CD8-positive, alpha-beta memory T cell (primary cell): ENCODE results near the gene ABCC4. TPM values are rescaled to one million over a fixed set of nuclear protein-coding genes. Genes with fewer than 3 reads are reported as not detected.
A peak's percentile ranks its signal among the peaks of the same experiment; 100 is the strongest.

ENCODE experiments used
- CTCF ChIA-PET: fragments of 350-600 bp; sonication (Branson Sonifier 250); formaldehyde crosslinking; loops from one replicate; lab custom pipeline; 2021; ENCODE audit warnings: antibody characterized with exemption; lab: Charles Lee
- POLR2A ChIA-PET: fragments of 350-600 bp; sonication (Branson Sonifier 250); formaldehyde crosslinking; loops from one replicate; lab custom pipeline; 2021; ENCODE audit warnings: antibody characterized with exemption; lab: Charles Lee
- DNase-seq, 5 donors: peaks; one replicate each; pipeline versions ENCODE4 v3.0.0 to v3.0.0-alpha.2; 2020 to 2022; ENCODE audit warnings: mixed read lengths in 1 of 5
- H3K27ac ChIP-seq: one replicate; pipeline ENCODE4 v1.7.0; 2013; ENCODE audit warnings: low read depth, mild to moderate bottlenecking, low read length, moderate library complexity
- H3K27me3 ChIP-seq: 2 replicates; pipeline ENCODE4 v1.7.0; 2013; ENCODE audit warnings: low read length, mild to moderate bottlenecking; ENCODE audit not compliant: insufficient read depth, poor library complexity, severe bottlenecking
- H3K36me3 ChIP-seq: 2 replicates; pipeline ENCODE4 v1.7.0; 2013; ENCODE audit warnings: mild to moderate bottlenecking, low read length, moderate library complexity; ENCODE audit not compliant: insufficient read depth
- H3K4me1 ChIP-seq: 2 replicates; pipeline ENCODE4 v1.7.0; 2013; ENCODE audit warnings: mild to moderate bottlenecking, low read length, moderate library complexity; ENCODE audit not compliant: insufficient read depth
- H3K4me3 ChIP-seq: 2 replicates; pipeline ENCODE4 v1.7.0; 2013; ENCODE audit warnings: mild to moderate bottlenecking, low read length
- H3K9me3 ChIP-seq: 2 replicates; pipeline ENCODE4 v1.7.0; 2013; ENCODE audit warnings: mild to moderate bottlenecking, low read length
- H3K27ac Mint-ChIP-seq, 8 donors: one replicate each; pipeline ENCODE4 v1.8.0; 2020 to 2021; ENCODE audit warnings: mixed read lengths in 8 of 8, mild to moderate bottlenecking in 6 of 8, inconsistent platforms in 3 of 8, moderate library complexity in 3 of 8
- H3K27me3 Mint-ChIP-seq, 2 donors: one replicate each; pipeline ENCODE4 v1.8.0; 2020 to 2021; ENCODE audit warnings: mixed read lengths in 2 of 2, mild to moderate bottlenecking in 1 of 2, moderate library complexity in 1 of 2
- H3K36me3 Mint-ChIP-seq, 3 donors: one replicate each; pipeline ENCODE4 v1.8.0; 2020 to 2021; ENCODE audit warnings: mixed read lengths in 3 of 3, inconsistent platforms in 1 of 3, mild to moderate bottlenecking in 1 of 3
- H3K4me1 Mint-ChIP-seq, 3 donors: one replicate each; pipeline ENCODE4 v1.8.0; 2020 to 2021; ENCODE audit warnings: mixed read lengths in 3 of 3, inconsistent platforms in 1 of 3, mild to moderate bottlenecking in 1 of 3
- H3K4me3 Mint-ChIP-seq, 7 donors: one replicate each; pipeline ENCODE4 v1.8.0; 2020 to 2021; ENCODE audit warnings: mixed read lengths in 7 of 7, mild to moderate bottlenecking in 6 of 7, moderate library complexity in 4 of 7, inconsistent platforms in 2 of 7
- H3K9me3 Mint-ChIP-seq, 5 donors: one replicate each; pipeline ENCODE4 v1.8.0; 2020 to 2022; ENCODE audit warnings: mixed read lengths in 5 of 5, mild to moderate bottlenecking in 3 of 5, moderate library complexity in 2 of 5, inconsistent platforms in 1 of 5
- polyA plus RNA-seq: library from polyadenylated mRNA; unstranded; fragments of 300-500 nt; fragmentation: Illumina TruSeq; gene quantifications from one replicate; pipeline ENCODE4 v1.2.3, GENCODE V29; 2021
- total RNA-seq, 2 experiments: library from RNA; stranded (reverse); gene quantifications; one replicate each; pipeline ENCODE4 v1.2.3, GENCODE V29; 2021

ABCC4 gene
- total and polyA plus RNA-seq, 3 experiments from 2014 or later: 3.0 to 12.5 (median 11.2) TPM

- Histone ChIP-seq H3K9me3 (no peaks in the 10 kb centered on the region), H3K36me3 (no peaks in the 10 kb centered on the region), H3K4me1 (no peaks in the 10 kb centered on the region), H3K4me3 (no peak overlapping the region), H3K27me3 (no peaks in the 10 kb centered on the region), H3K27ac (no peak overlapping the region)
- ChIA-PET POLR2A (no interaction called here), CTCF (no interaction called here)
- H3K9me3 Mint-ChIP-seq: no peaks in the 10 kb centered on the region
- H3K36me3 Mint-ChIP-seq: peaks cover 0 to 14% (median 8%) of the 10 kb centered on the region in 3 donors
- H3K27me3 Mint-ChIP-seq: no peaks in the 10 kb centered on the region
- H3K27ac Mint-ChIP-seq: peak overlapping the region in 1 of 8 donors; percentile 38
- H3K4me1 Mint-ChIP-seq: no peaks in the 10 kb centered on the region
- no peak for DNase-seq
- H3K4me3 Mint-ChIP-seq: no peak overlapping the region
These were observed 83.1 kb downstream of the ABCC4 start for GRCh38 chr13:95217920-95218830.

- POLR2A ChIA-PET: no interaction called here
- DNase-seq: no peak
- no peaks in the 10 kb centered on the region for H3K9me3 Mint-ChIP-seq
- no peak overlapping the region for H3K4me3 Mint-ChIP-seq
- H3K36me3 Mint-ChIP-seq: peaks cover 9 to 20% (median 14%) of the 10 kb centered on the region in 3 donors
- Histone ChIP-seq H3K9me3 (no peaks in the 10 kb centered on the region), H3K4me1 (no peaks in the 10 kb centered on the region), H3K4me3 (no peak overlapping the region), H3K27ac (no peak overlapping the region), H3K27me3 (no peaks in the 10 kb centered on the region), H3K36me3 (no peaks in the 10 kb centered on the region)
- H3K4me1 Mint-ChIP-seq: no peaks in the 10 kb centered on the region
- H3K27me3 Mint-ChIP-seq: no peaks in the 10 kb centered on the region
- CTCF ChIA-PET: no interaction called here
- no peak overlapping the region for H3K27ac Mint-ChIP-seq
These were observed 85.1 kb downstream of the ABCC4 start for GRCh38 chr13:95216182-95216581.

GRCh38 chr13:95212983-95213850, 88.0 kb downstream of the ABCC4 start:
- no peaks in the 10 kb centered on the region for H3K36me3 ChIP-seq
- no peaks in the 10 kb centered on the region for H3K4me1 Mint-ChIP-seq
- no peaks in the 10 kb centered on the region for H3K9me3 ChIP-seq
- H3K4me3 ChIP-seq: no peak overlapping the region
- peaks cover 11 to 27% (median 11%) of the 10 kb centered on the region in 3 donors for H3K36me3 Mint-ChIP-seq
- H3K27me3 Mint-ChIP-seq: no peaks in the 10 kb centered on the region
- H3K9me3 Mint-ChIP-seq: no peaks in the 10 kb centered on the region
- no peaks in the 10 kb centered on the region for H3K27me3 ChIP-seq
- ChIA-PET POLR2A (no interaction called here), CTCF (interaction anchor here (1.2 kb wide), 1 partner anchor 24 kb away, joined by 3 read pairs; no protein-coding TSS in a partner anchor)
- H3K27ac Mint-ChIP-seq: no peak overlapping the region
- H3K4me1 ChIP-seq: no peaks in the 10 kb centered on the region
- H3K4me3 Mint-ChIP-seq: no peak overlapping the region
- H3K27ac ChIP-seq: no peak overlapping the region
- no peak for DNase-seq

GRCh38 chr13:95209109-95209508, 92.1 kb downstream of the ABCC4 start:
- POLR2A ChIA-PET: no interaction called here
- no peaks in the 10 kb centered on the region for H3K9me3 ChIP-seq
- no peaks in the 10 kb centered on the region for H3K36me3 ChIP-seq
- Mint-ChIP-seq H3K27me3 (no peaks in the 10 kb centered on the region), H3K9me3 (no peaks in the 10 kb centered on the region), H3K27ac (no peak overlapping the region), H3K36me3 (peaks cover 16 to 60% (median 20%) of the 10 kb centered on the region in 3 donors), H3K4me1 (no peaks in the 10 kb centered on the region), H3K4me3 (no peak overlapping the region)
- CTCF ChIA-PET: interaction anchor here (1.4 to 3.3 kb wide), 3 partner anchors 17 to 195 kb away, joined by 4 to 13 read pairs (median 7); no protein-coding TSS in a partner anchor
- peak overlapping the region; percentile 10 for H3K27ac ChIP-seq
- no peaks in the 10 kb centered on the region for H3K27me3 ChIP-seq
- no peaks in the 10 kb centered on the region for H3K4me1 ChIP-seq
- no peak overlapping the region for H3K4me3 ChIP-seq
- no peak for DNase-seq

- Mint-ChIP-seq H3K27ac (no peak overlapping the region), H3K36me3 (peaks cover 16 to 64% (median 17%) of the 10 kb centered on the region in 3 donors), H3K4me3 (no peak overlapping the region), H3K9me3 (no peaks in the 10 kb centered on the region), H3K27me3 (no peaks in the 10 kb centered on the region), H3K4me1 (no peaks in the 10 kb centered on the region)
- no peak for DNase-seq
- H3K4me1 ChIP-seq: no peaks in the 10 kb centered on the region
- H3K27ac ChIP-seq: no peak overlapping the region
- no peaks in the 10 kb centered on the region for H3K27me3 ChIP-seq
- H3K36me3 ChIP-seq: no peaks in the 10 kb centered on the region
- no peaks in the 10 kb centered on the region for H3K9me3 ChIP-seq
- no peak overlapping the region for H3K4me3 ChIP-seq
- CTCF ChIA-PET: interaction anchor here (1.0 to 1.7 kb wide), 2 partner anchors 18 to 196 kb away, joined by 5 to 7 read pairs; no protein-coding TSS in a partner anchor
- POLR2A ChIA-PET: no interaction called here
These were observed 93.4 kb downstream of the ABCC4 start for GRCh38 chr13:95207769-95208366.

- peaks cover 7 to 66% (median 16%) of the 10 kb centered on the region in 3 donors for H3K36me3 Mint-ChIP-seq
- no peaks in the 10 kb centered on the region for H3K27me3 ChIP-seq
- H3K4me1 ChIP-seq: no peaks in the 10 kb centered on the region
- no peak for DNase-seq
- H3K9me3 Mint-ChIP-seq: no peaks in the 10 kb centered on the region
- ChIA-PET CTCF (interaction anchor here (1.2 kb wide), 1 partner anchor 14 kb away, joined by 5 read pairs; no protein-coding TSS in a partner anchor), POLR2A (no interaction called here)
- no peaks in the 10 kb centered on the region for H3K4me1 Mint-ChIP-seq
- no peak overlapping the region for H3K27ac ChIP-seq
- no peaks in the 10 kb centered on the region for H3K9me3 ChIP-seq
- H3K27ac Mint-ChIP-seq: peak overlapping the region in 1 of 8 donors; percentile 15
- H3K4me3 Mint-ChIP-seq: no peak overlapping the region
- no peaks in the 10 kb centered on the region for H3K27me3 Mint-ChIP-seq
- no peak overlapping the region for H3K4me3 ChIP-seq
- no peaks in the 10 kb centered on the region for H3K36me3 ChIP-seq
These were observed 95.1 kb downstream of the ABCC4 start for GRCh38 chr13:95206116-95206515.

- Mint-ChIP-seq H3K27me3 (no peaks in the 10 kb centered on the region), H3K27ac (no peak overlapping the region), H3K36me3 (peaks cover 16 to 68% (median 24%) of the 10 kb centered on the region in 3 donors), H3K4me3 (no peak overlapping the region), H3K4me1 (no peaks in the 10 kb centered on the region), H3K9me3 (peaks cover 0 to under 1% (median 0%) of the 10 kb centered on the region in 5 donors)
- H3K36me3 ChIP-seq: no peaks in the 10 kb centered on the region
- no peak for DNase-seq
- no peaks in the 10 kb centered on the region for H3K9me3 ChIP-seq
- ChIA-PET POLR2A (no interaction called here), CTCF (interaction anchor here (3.2 kb wide), 1 partner anchor 15 kb away, joined by 12 read pairs; no protein-coding TSS in a partner anchor)
- H3K27me3 ChIP-seq: no peaks in the 10 kb centered on the region
- no peaks in the 10 kb centered on the region for H3K4me1 ChIP-seq
- no peak overlapping the region for H3K27ac ChIP-seq
- no peak overlapping the region for H3K4me3 ChIP-seq
These were observed 97.0 kb downstream of the ABCC4 start for GRCh38 chr13:95204231-95204765.
